Liver (tissue), 3 donors: ENCODE measurements around the gene RUFY4.
"Not testable (repeated sequence)": the region's sequence is repeated elsewhere in the genome, so short reads cannot be mapped to it uniquely, and the experiment has no call there.

Experiments
- HNF4G ChIP-seq: IDR thresholded peaks from 2 replicates; pipeline ENCODE4 v1.6.1; 2016; ENCODE audit warnings: antibody characterized with exemption
- RAD21 ChIP-seq, 2 donors: IDR thresholded peaks; 2 replicates each; pipeline ENCODE4 v1.6.1; 2016; ENCODE audit warnings: antibody characterized with exemption in 2 of 2, mild to moderate bottlenecking in 2 of 2
- REST ChIP-seq: IDR thresholded peaks from 2 replicates; pipeline ENCODE4 v1.6.1; 2016; ENCODE audit warnings: antibody characterized with exemption, mild to moderate bottlenecking
- TAF1 ChIP-seq: conservative IDR thresholded peaks from 2 replicates; pipeline ENCODE4 v1.6.1; 2016; ENCODE audit warnings: antibody characterized with exemption, mild to moderate bottlenecking
- TF ChIP-seq, protein P1 (sequence below): fragments of 150-350 bp; IDR thresholded peaks from 2 replicates; pipeline ENCODE4 v1.5.1; 2017; ENCODE audit warnings: improper control_type of control experiment, low read depth, low read length; ENCODE audit not compliant: missing input control
- donor health status: healthy.
- donor health status: healthy.

- TF ChIP-seq, protein P1, sequence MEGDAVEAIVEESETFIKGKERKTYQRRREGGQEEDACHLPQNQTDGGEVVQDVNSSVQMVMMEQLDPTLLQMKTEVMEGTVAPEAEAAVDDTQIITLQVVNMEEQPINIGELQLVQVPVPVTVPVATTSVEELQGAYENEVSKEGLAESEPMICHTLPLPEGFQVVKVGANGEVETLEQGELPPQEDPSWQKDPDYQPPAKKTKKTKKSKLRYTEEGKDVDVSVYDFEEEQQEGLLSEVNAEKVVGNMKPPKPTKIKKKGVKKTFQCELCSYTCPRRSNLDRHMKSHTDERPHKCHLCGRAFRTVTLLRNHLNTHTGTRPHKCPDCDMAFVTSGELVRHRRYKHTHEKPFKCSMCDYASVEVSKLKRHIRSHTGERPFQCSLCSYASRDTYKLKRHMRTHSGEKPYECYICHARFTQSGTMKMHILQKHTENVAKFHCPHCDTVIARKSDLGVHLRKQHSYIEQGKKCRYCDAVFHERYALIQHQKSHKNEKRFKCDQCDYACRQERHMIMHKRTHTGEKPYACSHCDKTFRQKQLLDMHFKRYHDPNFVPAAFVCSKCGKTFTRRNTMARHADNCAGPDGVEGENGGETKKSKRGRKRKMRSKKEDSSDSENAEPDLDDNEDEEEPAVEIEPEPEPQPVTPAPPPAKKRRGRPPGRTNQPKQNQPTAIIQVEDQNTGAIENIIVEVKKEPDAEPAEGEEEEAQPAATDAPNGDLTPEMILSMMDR, result not testable (repeated sequence)
- TF ChIP-seq HNF4G; REST; TAF1; RAD21 (IDR thresholded peaks at IDR 0.05): not testable (repeated sequence)
Observed at GRCh38 chr2:218108834-218109233, 39.8 kb downstream of the RUFY4 start.
